HG03064 (cell line): ENCODE results near the gene GORASP1.
A peak's percentile ranks its signal among the peaks of the same experiment; 100 is the strongest.
"Not testable (repeated sequence)": the region's sequence is repeated elsewhere in the genome, so short reads cannot be mapped to it uniquely, and the experiment has no call there.

Experiments
- ATAC-seq: cut with Tn5 transposase; IDR thresholded peaks from one replicate; pipeline ENCODE4 v1.9.1; 2021; ENCODE audit warnings: low read depth; ENCODE audit not compliant: unreplicated experiment

The GORASP1 gene

DNA sequence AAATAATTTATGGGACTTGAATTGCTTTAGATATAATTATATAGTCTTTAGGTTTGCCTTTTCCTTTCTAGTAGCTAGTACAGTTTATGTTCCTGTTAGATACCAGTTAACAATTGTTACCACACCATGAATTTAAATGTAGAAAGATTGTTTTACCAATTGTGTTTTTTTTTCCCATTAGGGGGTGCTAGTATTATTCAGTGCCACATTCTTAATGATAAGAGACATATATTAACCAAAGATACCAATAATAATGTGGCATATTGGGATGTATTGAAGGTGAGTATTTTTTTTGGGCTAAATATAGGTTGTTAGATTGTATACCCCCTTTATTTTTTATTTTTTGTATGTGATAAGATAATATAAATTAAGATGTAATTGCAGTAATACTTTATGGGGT lies 27.9 kb downstream of the GORASP1 start:
- no peak for ATAC-seq

DNA sequence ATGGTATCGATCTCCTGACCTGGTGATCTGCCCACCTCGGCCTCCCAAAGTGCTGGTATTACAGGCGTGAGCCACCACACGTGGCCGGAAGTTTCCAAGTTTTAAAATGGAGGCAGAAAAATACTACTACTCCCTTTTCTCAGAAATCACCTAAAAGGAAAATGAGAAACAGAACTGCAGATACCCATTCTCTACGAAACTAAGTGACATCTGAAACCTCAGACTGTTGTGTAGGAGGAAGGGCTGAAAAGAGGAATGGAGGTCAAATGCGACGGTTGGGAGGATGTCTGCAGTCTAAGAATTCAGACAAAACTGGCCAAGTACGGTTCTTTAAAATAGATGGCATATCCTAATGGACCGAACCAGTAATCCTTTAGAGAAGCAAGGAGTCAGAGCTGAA lies 31.5 kb downstream of the GORASP1 start:
- ATAC-seq, result no peak

DNA sequence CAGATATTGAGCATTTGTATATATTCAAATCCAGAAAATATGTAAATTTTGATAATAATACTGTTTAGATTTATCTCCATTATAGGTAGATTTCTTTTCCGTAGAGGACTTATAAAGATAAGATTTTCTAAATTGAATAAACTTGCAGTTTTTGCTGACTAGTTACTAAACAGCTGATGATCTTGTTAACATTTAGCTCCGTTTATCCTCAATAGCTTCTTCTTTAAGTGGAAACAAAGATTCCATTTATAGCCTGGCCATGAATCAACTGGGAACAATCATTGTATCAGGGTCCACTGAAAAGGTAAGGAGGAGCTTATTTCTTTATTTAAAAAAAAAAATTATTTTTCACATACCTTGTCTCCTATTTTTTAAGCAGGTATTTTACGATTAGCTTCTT lies 38.9 kb downstream of the GORASP1 start:
- ATAC-seq, result no peak

DNA sequence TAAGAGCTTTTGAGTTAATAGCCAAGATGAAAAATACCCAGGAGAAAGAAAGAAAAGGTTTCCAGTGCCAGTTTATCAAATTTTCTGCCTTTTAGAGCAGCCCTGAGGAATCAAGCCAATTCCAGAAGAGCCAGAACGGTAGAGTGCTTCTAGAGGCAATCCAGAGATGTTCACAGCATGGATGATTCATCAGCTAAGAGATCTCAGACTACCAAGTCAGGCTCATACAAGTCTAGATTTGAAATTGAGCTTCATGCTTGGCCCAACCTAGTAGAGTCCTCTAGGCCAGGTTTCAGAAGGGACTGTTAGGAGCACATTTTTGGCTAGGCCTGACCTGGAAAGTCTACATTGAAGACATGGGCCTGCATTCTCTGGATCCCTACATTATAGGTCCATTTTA lies 40.1 kb downstream of the GORASP1 start:
- ATAC-seq, result no peak

DNA sequence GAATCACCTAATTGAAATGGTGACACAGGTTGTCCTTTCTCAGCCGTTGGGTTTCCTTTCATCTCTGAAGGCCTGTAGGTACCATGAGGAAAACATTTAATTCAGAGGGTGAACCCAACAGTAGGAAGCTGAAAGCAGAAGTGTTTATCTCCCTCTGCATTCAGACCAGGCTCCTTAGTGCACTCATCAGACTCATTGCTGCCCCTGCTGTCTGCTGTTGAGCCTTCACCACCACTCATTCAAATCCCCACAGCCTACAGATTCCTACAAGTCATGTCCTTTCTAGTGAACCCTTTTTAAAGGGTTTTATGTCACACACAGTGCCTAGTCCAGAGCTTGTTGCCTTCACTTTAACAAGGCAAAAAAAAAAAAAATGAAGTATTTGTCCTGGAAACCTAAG lies 42.2 kb downstream of the GORASP1 start:
- peak; percentile 78 for ATAC-seq

DNA sequence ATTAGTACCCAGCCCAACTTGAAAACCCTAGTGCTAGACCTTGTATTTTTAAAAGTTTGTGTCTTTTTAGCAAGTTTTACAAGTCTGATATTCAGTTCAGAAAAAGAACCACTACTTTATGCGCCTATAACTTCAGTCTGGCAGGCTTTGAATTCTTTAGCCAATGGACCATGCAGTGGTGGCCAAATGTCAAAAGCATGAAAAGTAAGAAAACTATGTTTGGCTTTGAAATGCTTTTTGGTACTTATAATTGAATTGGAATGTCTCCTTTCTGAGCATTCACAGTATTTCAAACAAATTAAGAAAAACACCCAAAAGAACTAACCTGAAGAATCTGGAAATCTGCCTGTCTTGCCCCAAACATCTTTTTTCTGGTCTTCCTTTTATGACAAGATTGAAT lies 42.8 kb downstream of the GORASP1 start:
- no peak for ATAC-seq

DNA sequence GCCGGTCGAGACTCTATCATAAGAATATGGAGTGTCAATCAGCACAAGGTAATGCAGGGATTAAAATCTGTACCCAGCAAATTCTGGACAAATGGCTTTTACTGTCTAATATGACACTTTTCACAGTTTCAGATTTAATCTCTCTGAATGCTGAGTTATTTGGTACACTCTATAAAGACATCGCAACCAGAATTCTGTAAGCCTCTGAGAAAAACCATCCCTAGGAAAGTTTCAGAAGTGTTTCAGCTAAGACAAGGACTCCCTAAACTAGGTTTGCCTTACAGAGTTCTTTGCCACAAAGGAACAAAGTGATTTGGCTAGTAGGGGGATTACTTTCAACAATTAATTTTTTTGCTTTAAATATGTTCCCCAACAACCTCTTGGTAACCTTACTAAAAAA lies 44.3 kb downstream of the GORASP1 start:
- no peak for ATAC-seq

DNA sequence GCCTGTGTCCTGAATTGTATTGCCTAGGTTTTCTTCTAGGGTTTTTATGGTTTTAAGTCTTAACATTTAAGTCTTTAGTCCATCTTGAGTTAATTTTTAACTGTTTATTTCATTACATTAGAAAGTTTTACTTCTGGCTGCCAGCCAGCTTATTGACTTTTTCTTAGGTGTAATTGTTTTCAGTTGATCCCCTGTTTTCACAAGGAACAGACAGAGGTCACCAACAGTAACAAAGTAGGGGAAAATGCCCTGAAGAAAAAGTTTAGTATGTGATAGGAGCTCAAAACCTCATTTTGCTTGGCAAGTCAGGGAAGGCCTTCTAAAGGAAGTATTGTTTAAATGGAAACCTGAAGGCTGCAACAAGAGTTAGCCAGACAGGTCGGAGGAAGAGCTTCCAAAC lies 45.2 kb downstream of the GORASP1 start:
- no peak for ATAC-seq

DNA sequence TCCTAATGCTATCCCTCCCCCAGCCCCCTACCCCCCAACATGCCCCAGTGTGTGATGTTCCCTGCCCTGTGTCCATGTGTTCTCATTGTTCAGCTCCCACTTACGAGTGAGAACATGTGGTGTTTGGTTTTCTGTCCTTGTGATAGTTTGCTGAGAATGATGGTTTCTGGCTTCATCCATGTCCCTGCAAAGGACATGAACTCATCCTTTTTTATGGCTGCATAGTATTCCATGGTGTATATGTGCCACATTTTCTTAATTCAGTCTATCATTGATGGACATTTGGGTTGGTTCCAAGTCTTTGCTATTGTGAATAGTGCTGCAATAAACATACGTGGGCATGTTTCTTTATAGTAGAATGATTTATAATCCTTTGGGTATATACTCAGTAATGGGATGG lies 46.2 kb downstream of the GORASP1 start:
- not testable (repeated sequence) for ATAC-seq

DNA sequence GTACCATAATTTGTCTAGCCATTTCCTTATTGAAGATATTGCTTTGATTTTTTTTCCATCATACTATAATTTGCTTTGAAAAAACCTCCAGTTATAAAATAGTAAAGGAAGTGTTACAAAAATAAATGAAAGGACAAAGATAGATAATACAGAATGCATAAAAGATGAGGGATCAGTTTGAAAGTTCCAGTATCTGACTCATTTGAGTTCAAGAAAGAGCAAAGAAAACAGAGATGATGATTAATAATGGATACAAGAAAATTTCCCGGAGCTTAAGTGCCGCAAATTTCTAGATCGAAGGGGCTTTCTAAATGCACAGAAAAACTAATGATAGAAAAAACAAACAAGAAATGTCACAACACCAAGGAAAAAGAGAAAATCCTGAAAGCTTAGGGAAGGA lies 51.3 kb downstream of the GORASP1 start:
- no peak for ATAC-seq

DNA sequence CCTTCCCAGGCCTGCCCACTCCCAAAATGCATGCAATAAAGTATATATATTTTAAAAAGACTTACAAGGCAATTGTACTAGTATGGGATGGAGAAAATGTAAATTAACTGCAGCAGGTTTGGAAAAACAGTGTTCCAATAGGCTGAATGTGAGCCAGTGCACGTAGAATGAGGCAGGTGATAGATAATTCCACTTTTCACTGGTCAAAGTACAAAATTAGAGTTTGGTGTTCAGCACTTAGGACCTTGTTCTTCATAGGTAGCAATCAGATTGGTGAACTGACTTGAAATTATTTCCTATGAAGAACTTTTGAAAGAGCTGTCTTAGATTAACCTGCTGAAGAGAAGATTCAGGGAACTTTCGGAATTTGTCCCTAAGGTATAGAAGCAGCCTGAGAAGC lies 53.7 kb downstream of the GORASP1 start:
- no peak for ATAC-seq

DNA sequence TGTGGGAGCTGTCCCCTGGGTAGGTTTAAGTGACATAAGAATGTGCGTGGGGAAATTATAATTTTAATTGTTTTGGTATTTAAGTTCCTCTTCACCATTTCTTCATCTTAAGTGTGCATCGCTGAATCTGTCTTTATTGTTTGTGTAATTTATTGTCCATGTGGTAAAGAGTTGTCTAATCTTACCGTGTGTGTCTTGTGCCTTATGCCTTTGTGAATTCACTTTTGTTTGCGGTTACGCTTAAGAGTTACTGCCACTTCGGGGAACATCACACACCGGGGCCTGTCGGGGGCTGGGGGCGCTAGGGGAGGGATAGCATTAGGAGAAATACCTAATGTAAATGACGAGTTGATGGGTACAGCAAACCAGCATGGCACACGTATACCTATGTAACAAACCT lies 54.8 kb downstream of the GORASP1 start:
- no peak for ATAC-seq

DNA sequence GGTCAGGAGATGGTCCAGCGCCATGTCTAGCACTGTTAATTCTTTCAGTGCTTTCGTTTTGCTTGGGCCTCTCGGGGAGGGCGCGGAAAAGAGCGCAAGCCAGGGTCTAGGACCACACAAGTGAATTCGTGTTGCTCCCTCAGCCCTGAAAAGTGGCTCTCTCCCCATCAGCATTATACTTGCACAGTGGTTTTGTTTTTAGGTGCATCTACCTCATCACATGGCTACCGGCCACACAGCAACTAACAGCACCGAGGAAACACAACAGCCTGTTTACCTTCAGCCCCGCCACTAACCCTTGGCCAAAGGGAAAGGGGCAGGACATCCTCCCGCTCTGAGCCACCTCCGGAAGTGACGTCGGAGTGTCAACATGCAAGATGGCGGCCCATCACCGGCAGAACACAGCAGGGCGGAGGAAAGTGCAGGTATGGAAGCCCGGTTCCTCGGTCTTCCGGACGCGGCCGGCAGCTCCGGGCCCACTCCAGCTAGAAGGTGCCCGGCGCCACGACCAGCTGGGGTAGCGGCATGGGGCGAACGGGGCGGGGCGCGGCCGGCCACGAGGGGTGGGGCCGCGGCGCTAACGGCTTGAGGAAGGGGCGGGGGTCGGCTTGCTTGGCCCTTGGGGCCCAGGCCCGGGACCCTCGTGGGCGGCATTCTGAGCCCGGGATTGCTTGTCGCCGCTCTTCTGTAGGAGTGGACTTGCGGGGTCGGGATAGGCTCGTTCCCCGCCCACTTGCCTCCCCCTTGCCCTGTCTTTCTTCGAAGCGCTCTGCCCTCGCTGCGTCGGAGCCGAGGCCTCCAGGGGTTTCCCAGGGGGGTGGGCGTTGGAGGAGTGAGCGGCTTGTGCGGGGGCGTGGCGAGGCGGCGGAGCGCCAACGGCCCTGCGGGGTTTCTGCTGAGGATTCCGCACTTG lies 55.5 kb downstream of the GORASP1 start, which contains the start of the genes SCN11A and WDR48:
Gene SCN11A (minus strand): TSS at position 296 of the 913 bp plus-strand sequence. CDS start 101,582 bp downstream, outside the sequence.
Gene WDR48 (plus strand): TSS at position 368 of the 913 bp plus-strand sequence. CDS start 10 bp downstream, at position 378.
- peak; percentile 98 for ATAC-seq

DNA sequence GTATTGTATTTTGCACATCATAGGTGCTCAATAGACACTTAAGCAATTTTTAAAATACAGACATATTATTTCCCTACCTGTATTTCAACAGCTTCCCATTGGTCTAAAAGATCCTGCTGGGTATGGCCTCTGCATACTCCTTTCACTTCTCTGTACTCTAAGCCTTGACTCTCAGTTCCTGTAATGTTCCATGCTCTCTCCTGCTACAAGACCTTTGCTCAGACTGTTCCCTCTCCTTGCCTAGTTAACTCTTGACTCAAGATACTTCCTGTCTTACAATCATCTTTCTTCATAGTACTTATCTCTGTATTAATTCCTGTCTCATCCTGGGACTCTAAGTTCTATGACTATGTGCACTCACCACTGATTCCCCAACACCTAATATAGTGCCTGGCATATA lies 57.4 kb downstream of the GORASP1 start:
- ATAC-seq, result no peak
